ENCODE measurements around the gene FAM131C.
"Not testable (repeated sequence)": the region's sequence is repeated elsewhere in the genome, so short reads cannot be mapped to it uniquely, and the experiment has no call there.

Gene FAM131C

GRCh38 chr1:16033103-16033632 is 40.3 kb downstream of the FAM131C start:
- not testable (repeated sequence) for DNase-seq (ENCODE audit: low spot score)

- peak; percentile 96 for DNase-seq (ENCODE audit: low spot score)
These were observed 40.9 kb downstream of the FAM131C start for GRCh38 chr1:16032388-16033102.

GRCh38 chr1:16031551-16031950 is 41.9 kb downstream of the FAM131C start:
- DNase-seq (ENCODE audit: low spot score): no peak

DNA sequence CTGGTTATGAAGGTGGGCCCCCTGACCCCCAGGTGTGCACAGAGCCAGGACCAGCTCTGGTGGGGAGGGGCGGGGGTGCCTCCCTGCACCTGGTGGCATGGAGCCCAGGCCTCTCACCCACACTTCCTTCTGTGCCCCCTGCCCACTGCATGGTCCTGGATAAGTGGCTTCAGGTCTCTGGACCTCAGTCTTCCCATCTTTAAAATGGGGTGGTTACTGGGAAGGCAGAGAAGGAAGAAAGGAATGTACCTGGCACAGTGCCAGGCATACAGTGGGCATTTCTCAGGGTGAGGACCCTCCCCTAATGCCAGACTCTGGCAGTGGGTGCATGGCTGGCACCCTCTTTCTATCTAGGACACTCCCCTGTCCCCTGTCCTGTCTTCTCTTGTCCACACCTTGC is 44.2 kb downstream of the FAM131C start:
- DNase-seq (ENCODE audit: low spot score): no peak

DNA sequence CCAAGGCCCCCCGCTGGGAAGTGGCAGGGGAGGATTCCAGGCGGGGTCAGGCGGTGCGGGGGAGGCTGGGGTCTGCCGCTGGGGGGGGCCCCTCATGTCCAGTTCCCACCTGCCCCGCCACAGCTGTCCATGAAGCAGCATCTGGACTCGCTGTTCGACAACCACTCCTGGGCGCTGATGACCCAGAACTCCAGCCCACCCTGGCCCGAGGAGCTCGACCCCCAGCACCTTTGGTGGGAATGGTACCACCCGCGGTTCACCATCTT is 44.5 kb downstream of the FAM131C start:
- not testable (repeated sequence) for DNase-seq (ENCODE audit: low spot score)

- DNase-seq (ENCODE audit: low spot score): no peak
These were observed 45.0 kb downstream of the FAM131C start for GRCh38 chr1:16028237-16029002.

- DNase-seq (ENCODE audit: low spot score): no peak
These were observed 46.5 kb downstream of the FAM131C start for GRCh38 chr1:16026723-16027484.

DNA sequence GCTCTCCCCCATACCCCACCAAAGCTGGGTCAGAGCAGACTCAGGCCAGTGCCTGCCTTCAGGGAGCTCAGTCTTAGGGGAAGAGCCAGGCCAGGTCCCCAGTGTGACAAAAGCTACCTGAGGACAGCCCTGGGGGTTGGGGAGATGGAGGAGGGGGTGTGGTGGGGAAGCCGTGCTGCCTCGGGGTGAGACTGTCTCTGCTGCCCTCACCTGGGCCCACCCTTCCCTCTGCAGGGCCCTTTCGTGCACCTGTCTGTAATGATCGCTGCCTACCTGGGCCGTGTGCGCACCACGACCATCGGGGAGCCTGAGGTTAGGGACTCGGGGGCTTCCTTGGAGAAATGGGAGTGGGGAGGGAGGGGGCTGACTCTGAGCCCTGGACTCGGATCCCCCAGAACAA is 47.1 kb downstream of the FAM131C start:
- not testable (repeated sequence) for DNase-seq (ENCODE audit: low spot score)

- DNase-seq (ENCODE audit: low spot score): no peak
These were observed 50.3 kb downstream of the FAM131C start for GRCh38 chr1:16023050-16023653.

GRCh38 chr1:16022393-16022792 is 51.1 kb downstream of the FAM131C start:
- no peak for DNase-seq (ENCODE audit: low spot score)

GRCh38 chr1:16021681-16022080 is 51.8 kb downstream of the FAM131C start, which contains the start of gene CLCNKA:
TSS of gene CLCNKA (plus strand) at chr1:16022036. CDS start at chr1:16022620, 584 bp downstream.
- no peak for DNase-seq (ENCODE audit: low spot score)

DNA sequence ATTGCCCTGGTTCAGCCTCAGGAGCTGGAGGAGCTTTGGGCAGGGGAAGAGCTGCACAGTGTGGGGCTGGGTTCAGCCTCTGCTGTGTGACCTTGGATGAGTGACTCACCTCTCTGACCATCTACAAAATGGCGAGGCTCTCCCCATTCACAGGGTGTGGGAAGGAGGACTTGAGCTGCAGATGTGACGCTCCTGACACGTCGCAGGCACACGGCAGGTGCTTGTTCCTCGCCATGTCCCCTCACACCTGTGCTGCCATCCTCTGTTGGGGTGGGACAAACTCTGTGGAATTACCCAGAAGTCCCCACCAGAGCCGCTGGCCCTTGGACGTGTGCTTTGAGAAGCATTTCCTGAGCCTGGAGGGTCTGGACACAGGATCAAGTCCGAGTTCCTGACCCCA is 52.6 kb downstream of the FAM131C start:
- DNase-seq (ENCODE audit: low spot score): not testable (repeated sequence)

GRCh38 chr1:16020325-16020724 is 53.1 kb downstream of the FAM131C start:
- no peak for DNase-seq (ENCODE audit: low spot score)

- DNase-seq (ENCODE audit: low spot score): peak; percentile 62
These were observed 53.7 kb downstream of the FAM131C start for GRCh38 chr1:16019644-16020277.

- no peak for DNase-seq (ENCODE audit: low spot score)
These were observed 54.5 kb downstream of the FAM131C start for GRCh38 chr1:16018749-16019643.

GRCh38 chr1:16018308-16018707 is 55.1 kb downstream of the FAM131C start:
- no peak for DNase-seq (ENCODE audit: low spot score)

- peak; percentile 95 for DNase-seq (ENCODE audit: low spot score)
These were observed 55.8 kb downstream of the FAM131C start, which contains the start of gene HSPB7 for GRCh38 chr1:16017461-16018303. TSS of gene HSPB7 (minus strand) at chr1:16018043. CDS start at chr1:16017963, 80 bp downstream.

DNA sequence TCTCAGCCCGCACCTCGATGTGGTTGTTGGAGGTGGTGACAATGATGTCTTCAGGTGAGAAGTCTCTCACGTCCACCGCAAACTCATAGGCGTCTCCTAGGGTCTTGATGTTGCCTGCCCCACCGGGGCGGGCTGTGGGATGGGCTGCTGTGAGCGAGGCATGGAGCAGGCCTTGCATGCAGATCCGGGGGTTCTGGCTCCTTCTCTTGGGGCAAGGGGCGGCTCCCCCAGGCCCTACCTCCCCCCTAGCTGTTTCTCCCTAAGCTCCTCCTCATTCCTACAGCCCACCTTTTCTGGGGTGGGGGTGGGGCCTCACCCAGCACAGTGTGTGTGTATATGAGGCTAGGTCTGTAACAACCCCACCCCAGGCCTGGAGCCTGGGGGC is 56.4 kb downstream of the FAM131C start:
- DNase-seq (ENCODE audit: low spot score): no peak

Data from AG08395 (cell line).